HepG2 (cell line): ENCODE results near the gene TDG. TPM values are rescaled to one million over a fixed set of nuclear protein-coding genes. Genes with fewer than 3 reads are reported as not detected.

ENCODE experiments used
- ATAC-seq: fragments of 200-7000 bp; cut with Tn5 transposase; 3 replicates; pipeline ENCODE4 v1.9.1; 2020; ENCODE audit warnings: mild to moderate bottlenecking, moderate library complexity
- BruUV-seq: library from RNA; stranded (reverse); fragments of 400-500 nt; replicated peaks from 2 replicates; lab custom pipeline; 2021; lab: Mats Ljungman, UMichigan
- CTCF ChIA-PET: fragments of 300-600 bp; formaldehyde crosslinking; extraction: SDS; loops from one replicate; lab custom pipeline; 2021; ENCODE audit warnings: low total read pairs, inconsistent platforms, low intra/inter-chr PET ratio; lab: Yijun Ruan, JAX
- POLR2A ChIA-PET: fragments of 350-600 bp; sonication (Branson Sonifier 250); formaldehyde crosslinking; loops from one replicate; lab custom pipeline; 2020; ENCODE audit warnings: antibody characterized with exemption, inconsistent platforms; lab: Yijun Ruan, JAX
- DNase-seq: peaks from one replicate; pipeline ENCODE4 v3.0.0-alpha.2; 2015; ENCODE audit warnings: low spot score
- FAIRE-seq: peaks from 3 replicates; lab custom pipeline; 2011; peaks lifted over from hg19 to GRCh38; lab: Jason Lieb, UNC
- H2AFZ ChIP-seq: one replicate; pipeline ENCODE4 v1.6.1; 2011; ENCODE audit warnings: low read length, inconsistent platforms
- H3K27ac ChIP-seq: fragments of 300-600 bp; 3 replicates; pipeline ENCODE4 v1.8.0; 2011; ENCODE audit warnings: mixed run types, mild to moderate bottlenecking, mixed read lengths, low read length, inconsistent platforms; ENCODE audit not compliant: insufficient read depth; ENCODE audit errors: extremely low read length
- H3K27me3 ChIP-seq, 2 experiments: fragments of 200-600 bp in 1 of 2; 2 replicates in 1 of 2; 3 replicates in 1 of 2; pipeline versions ENCODE4 v1.6.0 to v1.8.0; 2011; ENCODE audit warnings: low read length in 2 of 2, mild to moderate bottlenecking in 2 of 2, moderate library complexity in 2 of 2, inconsistent platforms in 1 of 2; ENCODE audit not compliant: insufficient read depth in 2 of 2, control insufficient read depth in 1 of 2
- H3K36me3 ChIP-seq, 2 experiments: fragments of 200-600 bp in 1 of 2; replicated peaks in 1 of 2; 2 replicates in 1 of 2; 3 replicates in 1 of 2; pipeline versions ENCODE4 v1.5.1 to v1.8.0; 2011; ENCODE audit warnings: low read length in 2 of 2, inconsistent platforms in 1 of 2; ENCODE audit not compliant: insufficient read depth in 2 of 2, control insufficient read depth in 1 of 2
- H3K4me1 ChIP-seq: 2 replicates; pipeline ENCODE4 v1.5.1; 2012; ENCODE audit warnings: low read length, inconsistent platforms; ENCODE audit not compliant: insufficient read depth
- H3K4me2 ChIP-seq: 2 replicates; pipeline ENCODE4 v1.6.0; 2011; ENCODE audit warnings: low read depth, low read length, inconsistent platforms
- H3K4me3 ChIP-seq, 3 experiments: fragments of 200-600 bp in 1 of 3; sonication (generic), shearing (Covaris generic) in 1 of 3; replicated peaks in 1 of 3; 2 replicates each; pipeline ENCODE4 v1.5.1; 2011 to 2016; ENCODE audit warnings: low read length in 3 of 3, inconsistent platforms in 2 of 3, low read depth in 2 of 3, mild to moderate bottlenecking in 2 of 3, control low read depth in 1 of 3, mixed read lengths in 1 of 3; ENCODE audit not compliant: insufficient read depth in 1 of 3
- H3K79me2 ChIP-seq: one replicate; pipeline ENCODE4 v1.6.1; 2011; ENCODE audit warnings: low read length, inconsistent platforms; ENCODE audit not compliant: insufficient read depth
- H3K9ac ChIP-seq: 2 replicates; pipeline ENCODE4 v1.6.0; 2011; ENCODE audit warnings: mild to moderate bottlenecking, low read depth, low read length, inconsistent platforms; ENCODE audit not compliant: insufficient read depth
- H3K9me3 ChIP-seq: 2 replicates; pipeline ENCODE4 v1.5.1; 2012; ENCODE audit warnings: mild to moderate bottlenecking, low read length
- H4K20me1 ChIP-seq: 2 replicates; pipeline ENCODE4 v1.6.0; 2011; ENCODE audit warnings: inconsistent platforms, mild to moderate bottlenecking, low read length, moderate library complexity; ENCODE audit not compliant: insufficient read depth
- CREM ChIP-seq, 2 experiments: sonication (generic) in 1 of 2; formaldehyde crosslinking in 1 of 2; IDR thresholded peaks; 2 replicates each; pipeline versions ENCODE4 v1.4.0 to v1.6.1; 2016 to 2020; ENCODE audit warnings: antibody characterized with exemption in 1 of 2, mild to moderate bottlenecking in 1 of 2, missing genetic modification reagents in 1 of 2
- ELF4 ChIP-seq: sonication (generic); formaldehyde crosslinking; IDR thresholded peaks from 2 replicates; pipeline ENCODE4 v1.5.0; 2020; ENCODE audit warnings: missing genetic modification reagents, mild to moderate bottlenecking, moderate library complexity, borderline replicate concordance
- FOXA1 ChIP-seq, 2 experiments: fragments of 450-650 bp in 1 of 2; sonication (generic) in 1 of 2; formaldehyde crosslinking in 1 of 2; IDR thresholded peaks; 2 replicates each; pipeline versions ENCODE4 v1.4.0 to v1.6.1; 2016 to 2020; ENCODE audit warnings: missing genetic modification reagents in 1 of 2
- HHEX ChIP-seq: IDR thresholded peaks from 2 replicates; pipeline ENCODE4 v1.6.1; 2016; ENCODE audit warnings: control low read depth
- LCORL ChIP-seq, 2 experiments: fragments of 450-650 bp in 1 of 2; sonication (generic) in 1 of 2; formaldehyde crosslinking in 1 of 2; IDR thresholded peaks; 2 replicates each; pipeline versions ENCODE4 v1.5.0 to v1.6.1; 2017 to 2020; ENCODE audit warnings: antibody characterized with exemption in 1 of 2, missing genetic modification reagents in 1 of 2
- MXD1 ChIP-seq: sonication (generic); formaldehyde crosslinking; IDR thresholded peaks from 2 replicates; pipeline ENCODE4 v1.4.0; 2020; ENCODE audit warnings: mild to moderate bottlenecking, missing genetic modification reagents
- MXI1 ChIP-seq: IDR thresholded peaks from 3 replicates; pipeline ENCODE4 v1.6.1; 2012; ENCODE audit warnings: low read depth, low read length, inconsistent platforms, borderline replicate concordance
- RBM22 ChIP-seq: fragments of 200-400 bp; formaldehyde crosslinking; optimal IDR thresholded peaks from 2 replicates; pipeline ENCODE3; 2017; ENCODE audit warnings: mild to moderate bottlenecking, low read length, moderate library complexity
- RFX1 ChIP-seq: fragments of 450-650 bp; IDR thresholded peaks from 2 replicates; pipeline ENCODE4 v1.6.1; 2017
- RFX3 ChIP-seq: IDR thresholded peaks from 2 replicates; pipeline ENCODE4 v1.6.1; 2016; ENCODE audit warnings: missing biosample characterization, missing genetic modification reagents
- SUZ12 ChIP-seq: fragments of 150-350 bp; IDR thresholded peaks from 2 replicates; pipeline ENCODE4 v1.6.1; 2014; ENCODE audit warnings: low read depth, low read length
- U2AF2 ChIP-seq: fragments of 200-400 bp; formaldehyde crosslinking; IDR thresholded peaks from 2 replicates; pipeline ENCODE4 v1.6.1; 2017; ENCODE audit warnings: low read depth, mild to moderate bottlenecking, low read length
- ZNF143 ChIP-seq: sonication (generic); formaldehyde crosslinking; IDR thresholded peaks from 2 replicates; pipeline ENCODE4 v1.4.0; 2020; ENCODE audit warnings: missing genetic modification reagents
- ZNF414 ChIP-seq: sonication (generic); formaldehyde crosslinking; IDR thresholded peaks from 2 replicates; pipeline ENCODE4 v1.5.0; 2020; ENCODE audit warnings: missing genetic modification reagents
- ZNF558 ChIP-seq: sonication (generic); formaldehyde crosslinking; IDR thresholded peaks from 2 replicates; pipeline ENCODE4 v1.9.0; 2022; ENCODE audit warnings: mild to moderate bottlenecking, missing genetic modification reagents, borderline replicate concordance
- ZNF772 ChIP-seq: sonication (generic); formaldehyde crosslinking; IDR thresholded peaks from 2 replicates; pipeline ENCODE4 v1.5.0; 2020; ENCODE audit warnings: mild to moderate bottlenecking, missing genetic modification reagents
- ZNF800 ChIP-seq: sonication (generic); formaldehyde crosslinking; IDR thresholded peaks from 2 replicates; pipeline ENCODE4 v1.4.0; 2020; ENCODE audit warnings: missing genetic modification reagents
- WGBS: methylation state at CpG from one replicate; pipeline ENCODE4 v1.1.6; 2017; ENCODE audit warnings: low lambda C conversion rate; 5-methylcytosine and 5-hydroxymethylcytosine counted together
- in situ Hi-C: cut with HindIII; loops from 2 replicates; pipeline ENCODE4 v1.10.0; 2017; ENCODE audit warnings: low pct_unique_long_range_greater_than_20kb; ENCODE audit not compliant: extremely low pct_ligation_motif_present
- intact Hi-C: fragments of 100-400 bp; cut with micrococcal nuclease; formaldehyde crosslinking; loops from one replicate; pipeline ENCODE4 v1.10.0; 2022; ENCODE audit not compliant: unreplicated experiment
- polyA plus RNA-seq, 8 experiments: library from polyadenylated mRNA; depleted of rRNA in 3 of 8; stranded (reverse) in 7 of 8; unstranded in 1 of 8; fragments of >200 nt; fragmentation: Illumina TruSeq in 4 of 8; extraction: Trizol in 4 of 8; gene quantifications; 2 replicates each; pipeline versions ENCODE4 v1.2.1 to v1.2.3, GENCODE V29; 2011 to 2016; ENCODE audit warnings: low read depth in 4 of 8, missing spikeins in 1 of 8, mixed read lengths in 1 of 8; ENCODE audit not compliant: insufficient read depth in 1 of 8
- total RNA-seq, 5 experiments: library from RNA; depleted of rRNA; stranded (reverse); fragments of >200 nt; fragmentation: Illumina TruSeq; extraction: Trizol; gene quantifications; 2 replicates each; pipeline ENCODE4 v1.2.3, GENCODE V29; 2016; ENCODE audit warnings: low read depth in 1 of 5

TDG gene
- total and polyA plus RNA-seq, 2 of the 13 experiments (the other 11 are each of a cell fraction or from before 2014, with no cell fraction given), result 14.2 to 19.5 TPM

- Histone ChIP-seq H4K20me1 (peaks cover 26% of the 10 kb centered on the region), H3K4me2 (peak overlapping the region; percentile 87; the same call in 1 of the 2 replicates), H3K9me3 (no peaks in the 10 kb centered on the region), H2AFZ (peak overlapping the region; percentile 97), H3K4me1 (peaks cover 40% of the 10 kb centered on the region), H3K79me2 (peaks cover 43% of the 10 kb centered on the region), H3K27me3 (no peaks in the 10 kb centered on the region; a peak in 1 of 5 replicates), H3K27ac (peak overlapping the region; percentile 90), H3K9ac (peak overlapping the region; percentile 83), H3K4me3 (peak overlapping the region; percentile 66 to 79 (median 69)), H3K36me3 (peaks cover 4 to 25% of the 10 kb centered on the region in 2 experiments; a peak in 4 of 5 replicates)
- intact Hi-C loops (loop anchor here (1.0 to 10.0 kb wide), 5 partner anchors 28 to 155 kb away; partner anchors contain the start of genes NT5DC3 and TDG), in situ Hi-C loops (no loop called here)
- DNase-seq (no peak), FAIRE-seq (no peak), ATAC-seq (no peak)
- ChIA-PET CTCF (no interaction called here), POLR2A (interaction anchor here (0.6 to 2.1 kb wide), 17 partner anchors 10 to 357 kb away, joined by 3 to 60 read pairs (median 6); partner anchors contain the start of genes HCFC2, NFYB, NT5DC3 and TDG)
- BruUV-seq, result no TSS peak
- 1% methylated on average over 13 of the region's 18 CpGs for WGBS
- TF ChIP-seq ZNF143 (CRISPR knock-in tag) (peak; percentile 86; the same call in 1 of the 2 replicates), LCORL (IDR thresholded peaks at IDR 0.05) (no peak), LCORL (CRISPR knock-in tag; IDR thresholded peaks at IDR 0.05) (0 out of 2 replicates have a peak, but pooled peaks have one; percentile 18), ZNF558 (0 out of 2 replicates have a peak, but pooled peaks have one; percentile 17), RFX3 (CRISPR knock-in tag) (peak; percentile 98), ZNF800 (no peak), ELF4 (CRISPR knock-in tag) (0 out of 2 replicates have a peak, but pooled peaks have one; percentile 28), HHEX (peak; percentile 43; the same call in 1 of the 2 replicates), RBM22 (peak; percentile 98), CREM (IDR thresholded peaks at IDR 0.05) (peak; percentile 90), CREM (CRISPR knock-in tag; IDR thresholded peaks at IDR 0.05) (no peak), FOXA1 (IDR thresholded peaks at IDR 0.05) (no peak), FOXA1 (CRISPR knock-in tag; IDR thresholded peaks at IDR 0.05) (no peak), MXD1 (0 out of 2 replicates have a peak, but pooled peaks have one; percentile 5), ZNF414 (CRISPR knock-in tag) (0 out of 2 replicates have a peak, but pooled peaks have one; percentile 0), U2AF2 (peak; percentile 84; the same call in 1 of the 2 replicates), ZNF772 (CRISPR knock-in tag) (no peak), MXI1 (peak; percentile 97), RFX1 (peak; percentile 99), SUZ12 (peak; percentile 78; the same call in 1 of the 2 replicates)
Measured at GRCh38 chr12:103929784-103930033, 36.0 kb upstream of the TDG start.
